ENCODE data around the gene FNBP1.
"Not testable (repeated sequence)": the region's sequence is repeated elsewhere in the genome, so short reads cannot be mapped to it uniquely, and the experiment has no call there.

The FNBP1 gene

DNA sequence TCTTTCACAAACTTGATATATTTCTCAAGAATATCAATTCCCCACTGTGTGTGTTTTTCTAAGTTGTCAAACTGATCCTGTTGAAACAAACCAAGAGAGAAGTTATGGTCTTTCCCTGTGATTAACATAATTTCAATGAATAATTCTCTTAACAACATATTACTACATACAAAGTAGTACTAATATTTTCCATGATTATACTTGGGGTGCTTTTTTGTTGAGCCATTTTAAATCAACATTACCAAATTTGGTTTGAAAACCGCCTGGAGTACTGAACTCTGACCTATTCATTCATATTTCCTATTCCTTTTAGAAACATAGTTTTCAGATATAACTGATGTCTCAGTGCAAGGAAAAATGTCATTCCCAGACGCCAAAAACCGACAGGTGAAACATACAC lies 48.1 kb downstream of the FNBP1 start:
- no peak for DNase-seq (ENCODE audit: low read depth in 2 of 2)

DNA sequence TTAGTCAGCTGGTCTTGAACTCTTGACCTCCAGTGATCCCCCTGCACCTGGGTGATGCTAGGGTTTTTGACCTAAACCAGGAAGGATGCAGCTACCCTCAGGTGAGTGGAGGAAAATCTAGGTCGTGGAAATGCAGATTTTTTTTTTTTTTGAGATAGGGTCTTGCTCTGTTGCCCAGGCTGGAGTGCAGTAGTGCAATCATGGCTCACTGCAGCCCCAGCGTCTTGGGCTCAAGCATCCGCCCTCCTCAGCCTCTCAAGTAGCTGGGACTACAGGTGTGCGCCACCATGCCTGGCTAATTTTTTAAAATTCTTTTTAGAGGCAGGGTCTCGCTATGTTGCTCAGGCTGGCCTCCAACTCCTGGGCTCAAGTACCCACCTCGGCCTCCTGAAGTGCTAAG lies 51.9 kb downstream of the FNBP1 start:
- DNase-seq (ENCODE audit: low read depth in 2 of 2), result not testable (repeated sequence)

DNA sequence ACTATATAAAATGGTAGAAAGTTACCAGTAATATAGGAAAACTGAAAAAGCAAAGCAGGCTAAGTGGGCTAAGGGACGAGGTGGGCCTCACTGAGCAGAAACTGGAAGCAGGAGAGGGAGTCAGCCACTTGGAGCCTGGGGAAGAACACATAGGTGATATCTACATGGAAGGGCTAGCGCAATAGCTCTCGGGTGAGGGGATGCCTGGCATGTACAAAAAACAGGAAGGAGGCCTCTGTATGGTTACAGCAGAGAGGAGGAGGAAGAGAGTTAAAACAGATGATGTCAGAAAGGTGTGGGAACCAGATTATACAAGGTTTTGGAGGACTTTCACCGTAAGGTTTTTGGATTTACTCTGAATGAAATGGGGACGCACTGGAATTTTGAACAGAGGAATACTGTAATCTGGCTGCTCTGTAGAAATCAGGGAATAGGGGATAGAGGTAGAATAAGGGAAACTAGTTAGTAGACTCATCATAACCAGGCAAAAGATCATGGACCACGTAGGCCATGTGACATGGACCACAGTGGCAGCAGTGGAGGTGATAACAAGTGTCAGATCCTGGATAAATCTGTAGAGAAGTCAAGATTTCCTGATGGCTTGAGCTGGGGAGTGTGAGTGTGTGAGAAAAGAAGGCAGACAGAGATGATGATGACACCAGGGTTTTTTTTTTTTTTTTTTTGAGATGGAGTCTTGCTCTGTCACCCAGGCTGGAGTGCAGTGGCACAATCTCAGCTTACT lies 52.5 kb downstream of the FNBP1 start:
- no peak for DNase-seq (ENCODE audit: low read depth in 2 of 2)

DNA sequence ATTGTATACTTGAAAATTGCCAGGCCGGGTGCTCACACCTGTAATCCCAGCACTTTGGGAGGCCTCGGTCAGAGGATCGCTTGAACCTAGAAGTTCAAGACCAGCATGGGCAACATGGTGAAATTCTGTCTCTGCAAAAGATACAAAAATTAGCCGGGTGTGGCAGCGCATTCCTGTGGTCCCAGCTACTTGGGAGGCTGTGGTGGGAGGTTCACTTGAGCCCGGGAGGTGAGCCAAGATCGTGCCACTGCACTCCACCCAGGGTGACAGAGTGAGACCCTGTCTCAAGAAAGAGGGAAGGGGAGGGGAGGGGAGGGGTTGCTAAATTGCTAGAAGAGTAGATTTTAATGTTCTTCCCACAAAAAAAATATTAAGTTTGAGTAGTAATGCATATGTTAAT lies 53.2 kb downstream of the FNBP1 start:
- no peak for DNase-seq (ENCODE audit: low read depth in 2 of 2)

DNA sequence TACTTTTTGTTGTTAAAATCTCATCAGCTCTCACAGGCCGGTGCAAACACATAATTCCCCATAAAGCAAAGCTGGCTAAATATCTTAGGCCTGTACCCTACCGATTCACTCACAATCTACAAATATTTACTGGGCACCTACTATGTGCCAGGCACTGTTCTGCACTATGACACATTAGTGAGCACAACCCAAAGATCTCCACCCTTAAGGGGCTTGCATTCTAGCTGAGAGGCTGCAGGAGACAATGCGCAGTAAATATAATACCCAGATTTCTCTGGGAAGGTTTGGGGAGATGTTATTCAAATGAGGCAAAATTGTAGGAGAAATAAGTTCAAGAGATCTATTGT lies 53.7 kb downstream of the FNBP1 start:
- no peak for DNase-seq (ENCODE audit: low read depth in 2 of 2)

DNA sequence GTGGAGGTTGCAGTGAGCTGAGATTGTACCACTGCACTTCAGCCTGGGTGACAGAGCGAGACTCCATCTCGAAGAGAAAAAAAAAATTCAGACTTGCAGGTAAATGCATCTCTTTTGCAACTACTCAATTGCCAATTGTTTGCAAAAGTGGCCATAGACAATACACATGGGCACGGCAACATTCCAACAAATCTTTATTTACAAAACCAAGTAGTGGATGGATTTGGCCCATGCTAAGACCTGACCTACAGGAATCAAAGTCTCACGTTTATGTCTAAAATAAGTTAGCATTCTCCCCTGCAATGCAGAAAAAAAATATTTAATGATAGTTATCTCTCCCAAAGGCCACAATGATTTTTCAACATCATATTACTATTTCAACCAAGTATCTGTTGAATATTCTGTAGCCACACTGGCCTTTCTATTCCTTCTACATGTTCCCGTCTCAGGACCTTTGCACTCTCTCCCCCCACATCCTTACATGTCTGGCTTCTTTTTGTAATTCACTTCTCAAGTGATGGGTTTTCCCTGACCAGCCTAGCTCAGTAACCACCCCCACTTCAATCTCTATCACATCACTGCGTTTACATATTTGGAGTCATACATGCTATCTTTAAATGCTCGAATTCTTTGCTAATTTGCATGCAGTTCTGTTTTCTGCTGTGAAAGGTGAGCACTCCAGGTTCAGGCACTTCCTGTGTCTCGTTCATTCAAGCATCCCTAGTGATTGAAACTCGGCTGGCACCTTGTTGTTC lies 54.2 kb downstream of the FNBP1 start:
- no peak for DNase-seq (ENCODE audit: low read depth in 2 of 2)

DNA sequence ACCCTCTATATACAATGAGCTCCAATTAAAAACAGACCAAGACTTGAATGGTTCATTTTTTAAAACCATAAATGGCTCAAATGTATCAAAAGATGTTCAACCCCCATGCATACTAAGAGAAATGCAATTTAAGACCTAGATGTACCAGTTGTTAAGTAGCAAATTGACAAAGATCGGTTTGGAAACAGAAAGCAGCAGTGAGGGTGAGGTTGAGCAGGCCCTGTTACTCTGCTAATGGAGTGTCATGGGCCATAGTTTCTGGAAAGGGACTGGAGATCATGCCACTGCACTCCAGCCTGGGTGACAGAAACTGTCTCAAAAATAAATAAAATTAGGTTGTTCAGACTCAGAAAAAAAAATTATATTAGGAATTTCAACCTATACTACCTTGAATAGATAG lies 55.0 kb downstream of the FNBP1 start:
- DNase-seq (ENCODE audit: low read depth in 2 of 2), result no peak

DNA sequence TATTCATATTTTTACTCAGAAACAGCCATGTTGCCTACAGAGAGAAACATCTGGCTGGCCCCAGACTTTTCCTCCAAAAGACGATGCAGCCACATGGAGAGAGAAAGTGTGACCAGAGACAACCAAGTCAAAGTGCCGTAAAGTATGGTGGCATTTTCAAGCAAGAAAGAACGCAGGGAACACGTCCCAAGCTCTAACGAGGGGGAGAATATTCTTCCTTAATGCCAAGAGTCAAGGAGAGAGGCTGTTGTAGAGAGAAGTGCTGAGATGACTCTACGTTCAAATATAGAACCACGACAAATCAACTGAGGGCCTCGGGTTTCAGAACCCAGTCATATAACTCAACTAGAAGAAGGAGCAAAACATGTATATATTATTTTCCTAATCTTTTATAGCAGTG lies 55.9 kb downstream of the FNBP1 start:
- no peak for DNase-seq (ENCODE audit: low read depth in 2 of 2)

DNA sequence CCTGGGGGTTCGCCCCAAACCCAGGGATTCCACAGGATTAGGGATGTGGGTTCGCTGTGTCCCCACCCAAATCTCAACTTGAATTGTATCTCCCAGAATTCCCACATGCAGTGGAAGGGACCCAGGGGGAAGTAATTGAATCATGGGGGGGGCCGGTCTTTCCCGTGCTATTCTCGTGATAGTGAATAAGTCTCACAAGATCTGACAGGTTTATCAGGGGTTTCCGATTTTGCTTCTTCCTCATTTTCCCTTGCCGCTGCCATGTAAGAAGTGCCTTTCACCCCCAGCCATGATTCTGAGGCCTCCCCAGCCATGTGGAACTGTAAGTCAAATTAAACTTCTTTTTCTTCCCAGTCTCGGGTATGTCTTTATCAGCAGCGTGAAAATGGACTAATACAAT lies 58.4 kb downstream of the FNBP1 start:
- DNase-seq (ENCODE audit: low read depth in 2 of 2), result not testable (repeated sequence)

DNA sequence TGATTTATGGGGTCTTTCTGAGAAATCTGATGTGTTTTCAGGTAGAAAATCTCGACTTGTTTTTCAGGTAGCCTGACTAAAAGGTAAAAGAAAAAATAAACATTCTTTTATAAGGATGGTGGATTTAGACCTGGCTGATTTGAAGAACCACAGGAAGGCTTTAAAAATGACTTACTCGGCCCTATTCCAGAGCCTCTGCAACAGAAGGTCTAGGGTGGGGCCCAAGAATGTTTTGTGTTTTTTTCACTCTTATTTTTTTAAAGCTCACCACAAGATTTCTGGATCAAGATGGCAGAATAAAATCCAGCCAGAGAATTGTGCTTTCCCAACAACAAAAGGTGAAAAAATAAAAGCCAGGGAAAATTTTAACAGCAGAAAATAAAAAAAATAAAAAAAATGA lies 59.1 kb downstream of the FNBP1 start:
- DNase-seq (ENCODE audit: low read depth in 2 of 2), result no peak

DNA sequence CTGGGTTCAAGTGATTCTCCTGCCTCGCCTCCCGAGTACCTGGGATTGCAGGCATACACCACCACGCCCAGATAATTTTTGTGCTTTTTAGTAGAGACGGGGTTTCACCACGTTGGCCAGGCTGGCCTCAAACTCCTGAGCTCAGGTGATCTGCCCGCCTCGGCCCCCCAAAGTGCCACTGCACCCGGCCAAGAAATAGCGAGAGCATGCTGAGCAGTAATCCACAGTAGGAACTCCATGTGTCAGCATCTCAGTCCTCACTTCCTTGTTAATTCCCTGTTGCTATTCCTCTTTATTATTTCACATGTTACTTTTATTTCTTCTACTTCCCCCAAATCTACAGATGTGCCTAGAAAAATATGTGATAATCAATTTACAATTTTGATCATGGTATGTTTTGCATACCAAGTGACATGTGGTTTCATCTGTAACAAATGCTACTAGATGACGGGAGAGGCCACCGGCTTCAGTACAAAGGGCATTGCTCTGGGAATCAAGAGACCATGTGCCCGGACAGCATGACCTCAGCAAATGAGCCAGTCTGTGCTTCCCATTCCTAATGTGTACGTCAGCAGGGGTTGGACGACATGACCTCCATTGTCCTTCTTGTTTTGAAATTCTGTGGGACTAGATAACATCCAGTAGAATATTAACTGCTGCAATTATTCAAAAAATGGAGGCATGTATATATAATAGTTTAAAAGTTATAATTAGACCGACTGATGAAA lies 61.6 kb downstream of the FNBP1 start:
- DNase-seq (ENCODE audit: low read depth in 2 of 2), result no peak

DNA sequence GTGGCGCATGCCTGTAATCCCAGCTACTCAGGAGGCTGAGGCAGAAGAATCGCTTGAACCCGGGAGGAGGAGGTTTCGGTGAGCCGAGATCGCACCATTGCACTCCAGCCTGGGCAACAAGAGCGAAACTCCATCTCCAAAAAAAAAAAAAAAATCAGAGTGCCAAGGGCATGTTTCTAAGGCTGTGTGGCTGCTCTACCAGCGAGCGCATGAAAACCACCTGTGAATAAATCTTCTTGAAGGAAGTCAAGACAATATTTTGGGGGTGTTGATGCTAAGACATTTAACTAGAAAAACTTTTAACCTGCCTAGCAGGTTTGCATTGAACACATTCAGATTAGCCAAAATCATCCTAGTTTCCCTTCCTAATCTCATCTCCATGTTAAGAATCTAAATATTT lies 62.8 kb downstream of the FNBP1 start:
- not testable (repeated sequence) for DNase-seq (ENCODE audit: low read depth in 2 of 2)

DNA sequence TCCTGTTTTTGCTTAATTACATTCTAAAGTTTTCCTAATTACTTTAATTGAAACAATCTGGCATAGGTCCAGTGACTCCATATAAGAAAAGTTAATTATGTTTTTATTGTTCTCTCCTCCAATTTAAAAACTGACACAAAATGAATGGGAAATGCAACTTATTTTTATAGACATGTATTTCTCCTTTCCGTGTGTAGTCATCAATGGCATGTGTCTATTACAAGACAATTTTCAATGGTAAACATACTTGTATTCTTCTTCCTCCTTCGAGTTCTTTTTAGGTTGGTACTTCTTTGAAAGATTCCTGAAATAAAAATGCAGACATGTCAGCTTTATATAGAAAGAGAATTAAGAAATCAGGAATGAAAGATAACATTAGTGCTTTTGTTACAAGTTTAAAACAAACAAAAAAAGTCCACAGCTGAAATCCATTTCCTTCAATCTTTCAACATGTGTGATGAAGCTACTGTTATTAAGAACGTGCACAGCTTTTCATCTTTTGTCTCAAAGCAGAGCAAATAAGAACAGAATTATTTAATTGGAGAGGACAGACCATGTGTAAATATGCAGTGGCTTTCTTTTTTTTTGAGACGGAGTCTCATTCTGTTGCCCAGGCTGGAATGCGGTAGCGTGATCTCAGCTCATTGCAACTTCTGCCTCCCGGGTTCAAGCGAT lies 63.8 kb downstream of the FNBP1 start:
- no peak for DNase-seq (ENCODE audit: low read depth in 2 of 2)

DNA sequence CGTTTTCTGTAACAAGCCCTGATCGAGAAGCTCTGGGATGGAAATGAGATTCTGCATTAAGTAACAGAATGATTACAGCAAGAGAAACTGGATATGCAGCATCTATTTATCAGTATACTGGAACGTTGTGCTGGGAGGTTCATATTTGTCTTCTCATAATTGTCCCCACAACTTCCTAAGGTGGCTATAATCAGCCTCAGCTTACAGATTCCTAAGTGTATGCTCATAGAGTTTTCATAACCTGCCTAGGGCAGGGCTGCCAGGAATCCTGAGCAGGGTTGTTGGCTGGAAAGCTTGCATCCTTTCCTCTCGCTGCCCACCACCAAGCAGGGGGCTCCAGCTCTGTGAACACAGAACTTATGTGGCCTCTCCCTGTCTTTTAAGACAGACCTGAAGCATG lies 70.2 kb downstream of the FNBP1 start:
- DNase-seq (ENCODE audit: low read depth in 2 of 2), result no peak

DNA sequence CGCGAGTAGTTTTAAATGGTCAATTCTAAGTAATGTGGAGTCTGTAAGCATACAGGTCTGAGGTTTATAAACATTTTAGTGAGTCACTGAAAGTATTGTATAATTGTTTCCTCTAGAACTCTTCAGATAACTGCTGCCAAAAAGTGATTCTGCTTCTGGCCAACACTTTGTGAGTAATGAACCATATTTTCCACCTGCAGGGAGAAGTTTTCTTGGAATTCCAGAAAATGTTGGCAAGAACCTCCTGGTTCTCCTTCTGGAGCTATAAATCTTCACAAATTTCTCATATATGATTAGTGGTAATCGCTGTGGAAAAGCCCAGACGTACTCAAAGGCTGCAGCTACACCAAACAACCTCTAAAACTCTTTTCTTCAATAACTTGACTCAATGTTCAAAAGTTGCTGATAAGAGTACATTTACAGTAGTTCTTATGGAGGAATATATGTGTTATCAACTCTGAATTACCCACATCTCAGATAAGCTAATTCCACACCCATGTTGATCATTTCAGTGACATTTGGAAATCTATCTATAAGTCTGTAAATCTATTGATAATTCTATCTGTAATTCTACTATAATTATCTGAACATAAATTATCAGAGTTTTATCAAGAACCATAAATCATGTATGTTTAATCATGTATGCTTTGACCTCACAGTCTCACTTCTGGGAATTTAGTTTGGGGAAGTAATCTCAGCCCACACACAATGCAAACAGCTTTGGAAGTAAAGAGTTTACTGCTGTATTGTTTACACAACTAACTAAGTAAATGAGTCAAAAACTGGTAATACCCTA lies 74.1 kb downstream of the FNBP1 start:
- DNase-seq (ENCODE audit: low read depth in 2 of 2), result no peak

DNA sequence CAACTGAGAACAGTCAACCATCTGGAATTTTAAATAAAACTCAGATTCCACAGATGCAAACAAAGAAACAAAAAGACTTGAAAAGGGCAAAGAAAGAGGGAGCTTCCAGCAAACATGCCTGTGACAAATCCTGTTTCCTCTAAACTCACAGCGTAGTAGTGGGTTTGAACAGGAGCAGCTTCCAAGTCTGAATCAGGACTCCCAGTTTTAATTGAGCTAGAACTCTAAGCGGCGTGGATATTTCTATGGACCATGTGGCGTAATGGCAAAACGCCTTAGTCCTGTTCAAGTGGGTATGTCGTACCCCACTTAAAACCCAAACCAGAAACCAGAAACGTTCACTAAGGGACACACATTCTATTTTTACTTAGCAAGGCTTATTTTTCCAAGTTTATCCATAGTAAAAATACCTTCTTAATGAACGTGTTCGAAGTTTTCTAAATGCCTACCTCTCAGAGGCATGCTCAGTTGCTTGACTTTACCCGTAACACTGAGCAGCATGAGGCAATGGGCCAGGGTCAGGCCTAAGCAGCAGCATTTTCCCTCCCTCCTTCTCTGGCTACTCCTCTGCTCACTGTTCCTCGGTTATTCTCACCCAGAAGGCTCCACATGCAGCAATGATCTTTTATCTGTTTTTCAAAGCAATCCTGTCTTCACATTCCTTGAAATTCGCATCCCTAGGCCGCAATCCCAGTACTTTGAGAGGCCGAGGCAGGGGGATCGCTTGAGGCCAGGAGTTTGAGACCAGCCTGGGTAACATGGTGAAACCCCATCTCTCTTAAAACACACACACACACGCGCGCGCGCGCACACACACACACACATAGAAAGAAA lies 77.9 kb downstream of the FNBP1 start:
- no peak for DNase-seq (ENCODE audit: low read depth in 2 of 2)

DNA sequence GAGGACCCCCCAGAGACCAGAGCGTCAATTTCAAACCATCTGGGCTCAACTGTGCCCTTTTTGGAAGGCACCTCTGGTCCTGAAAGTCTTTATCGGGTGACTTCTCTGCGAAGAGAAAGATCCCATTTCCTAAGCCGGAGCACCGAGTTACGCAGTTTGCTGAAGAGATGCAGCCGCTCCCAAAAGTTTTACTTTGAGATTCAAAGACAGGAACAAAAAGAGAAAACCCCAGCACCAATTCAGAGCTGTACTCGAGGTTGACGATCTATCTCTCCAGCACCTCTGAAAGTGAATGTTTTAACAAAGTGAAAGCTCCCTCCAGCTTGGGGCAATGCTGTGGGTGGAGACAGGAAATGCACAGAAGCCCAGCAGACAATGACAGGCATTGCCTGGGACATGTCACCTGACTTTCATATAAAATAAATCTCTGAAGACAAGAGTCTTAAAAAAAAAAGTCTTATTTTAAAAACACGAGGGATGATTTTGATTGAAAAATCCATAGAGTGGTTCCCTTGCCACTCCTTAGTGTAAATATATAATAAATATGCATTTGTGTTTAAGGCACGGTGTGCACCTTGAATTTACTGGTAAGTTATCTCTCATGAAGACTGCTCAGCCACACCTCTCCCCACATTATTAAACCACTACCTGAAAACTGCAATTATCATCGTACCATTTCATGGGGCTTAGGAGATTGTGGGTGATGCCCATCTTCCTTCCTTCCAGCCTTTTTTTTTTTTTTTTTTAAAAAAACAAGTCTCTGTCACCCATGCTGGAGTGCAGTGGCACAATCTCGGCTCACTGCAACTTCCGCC lies 79.9 kb downstream of the FNBP1 start:
- peak; percentile 37 to 68 for DNase-seq (ENCODE audit: low read depth in 2 of 2)

DNA sequence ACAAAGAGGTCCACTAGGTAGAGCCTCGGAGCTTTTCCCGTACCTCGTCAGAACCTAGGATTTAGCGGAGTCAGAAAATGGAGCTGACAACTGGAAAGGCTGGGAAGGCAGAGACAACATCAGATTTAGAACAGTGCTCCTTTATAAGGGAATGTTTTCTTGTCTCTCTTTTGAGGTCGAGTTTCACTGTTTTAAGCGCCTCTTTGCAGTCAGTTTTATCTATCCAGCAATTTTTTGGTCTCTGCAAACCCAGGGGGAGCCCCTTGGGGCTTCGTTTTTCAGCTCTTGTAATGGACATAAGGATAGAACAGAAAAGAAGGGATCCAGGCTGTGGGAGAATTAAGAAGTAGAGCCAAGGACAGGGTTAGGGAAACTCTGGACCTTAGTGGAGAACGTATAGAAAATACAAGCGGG lies 80.5 kb downstream of the FNBP1 start:
- no peak for DNase-seq (ENCODE audit: low read depth in 2 of 2)

DNA sequence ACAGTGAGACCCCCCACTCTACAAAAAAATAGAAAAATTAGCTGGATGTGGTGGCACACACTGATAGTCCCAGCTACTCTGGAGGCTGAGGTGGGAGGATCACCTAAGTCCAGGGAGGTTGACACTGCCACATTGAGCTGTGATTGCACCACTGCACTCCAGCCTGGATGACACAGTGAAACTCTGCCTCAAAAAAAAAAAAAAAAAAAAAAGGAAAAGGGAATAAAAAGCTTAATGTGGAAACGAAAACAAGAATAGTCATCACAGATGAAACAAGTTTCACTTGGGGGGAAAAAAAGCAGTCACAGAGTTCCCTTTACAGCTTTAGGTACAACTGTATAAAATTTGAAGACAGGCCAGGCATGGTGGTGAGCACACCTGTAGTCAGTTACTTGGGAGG lies 84.2 kb downstream of the FNBP1 start:
- DNase-seq (ENCODE audit: low read depth in 2 of 2), result no peak

Data from stimulated activated CD4-positive, alpha-beta T cell treated with anti-CD3 and anti-CD28 coated beads, Interleukin-1b, Interleukin-23, amount 100 ng/mL, for 4 hours (primary cell).